Measurements from ENCODE around the gene SNRPE.
A peak's percentile ranks its signal among the peaks of the same experiment; 100 is the strongest.
"Not testable (repeated sequence)": the region's sequence is repeated elsewhere in the genome, so short reads cannot be mapped to it uniquely, and the experiment has no call there.

SNRPE gene

DNA sequence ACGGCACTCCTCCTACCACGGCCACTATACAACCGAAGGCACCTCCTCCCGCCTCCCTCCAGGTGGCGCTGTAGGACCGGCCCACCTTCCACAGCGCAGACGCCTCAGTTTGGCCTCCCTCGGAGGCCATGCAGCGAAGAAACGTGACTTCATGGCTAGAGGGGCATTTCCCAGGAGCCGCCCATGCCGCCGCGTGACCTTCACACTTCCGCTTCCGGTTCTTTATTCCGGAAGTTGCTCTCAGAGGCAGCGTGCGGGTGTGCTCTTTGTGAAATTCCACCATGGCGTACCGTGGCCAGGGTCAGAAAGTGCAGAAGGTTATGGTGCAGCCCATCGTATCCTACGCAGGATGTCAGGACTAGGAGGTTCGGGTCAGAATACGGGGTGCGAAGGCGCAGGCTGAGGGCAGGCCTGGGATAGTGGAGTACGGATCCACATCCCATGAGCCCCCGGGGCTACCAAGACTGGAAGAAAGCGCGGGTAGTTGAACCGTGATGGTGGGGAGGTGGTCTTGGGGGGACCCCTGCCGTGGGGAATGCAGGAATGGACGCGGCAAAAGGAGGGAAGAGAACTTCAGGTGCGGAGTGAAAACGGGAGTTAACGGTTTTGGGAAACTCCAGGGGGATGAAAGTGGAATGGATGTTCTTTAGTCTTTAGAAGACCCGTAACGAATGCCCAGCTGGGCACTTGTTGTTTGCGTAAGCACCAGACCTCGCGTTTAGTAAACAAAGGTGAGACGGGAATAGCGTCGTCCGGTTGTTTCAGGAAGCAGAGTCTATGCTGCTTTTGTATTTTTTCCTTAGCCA, at the start of gene SNRPE:
Gene SNRPE (plus strand): TSS at position 221 of the 806 bp plus-strand sequence. CDS start 61 bp downstream, at position 282.
- peak; percentile 94 to 97 for DNase-seq

DNA sequence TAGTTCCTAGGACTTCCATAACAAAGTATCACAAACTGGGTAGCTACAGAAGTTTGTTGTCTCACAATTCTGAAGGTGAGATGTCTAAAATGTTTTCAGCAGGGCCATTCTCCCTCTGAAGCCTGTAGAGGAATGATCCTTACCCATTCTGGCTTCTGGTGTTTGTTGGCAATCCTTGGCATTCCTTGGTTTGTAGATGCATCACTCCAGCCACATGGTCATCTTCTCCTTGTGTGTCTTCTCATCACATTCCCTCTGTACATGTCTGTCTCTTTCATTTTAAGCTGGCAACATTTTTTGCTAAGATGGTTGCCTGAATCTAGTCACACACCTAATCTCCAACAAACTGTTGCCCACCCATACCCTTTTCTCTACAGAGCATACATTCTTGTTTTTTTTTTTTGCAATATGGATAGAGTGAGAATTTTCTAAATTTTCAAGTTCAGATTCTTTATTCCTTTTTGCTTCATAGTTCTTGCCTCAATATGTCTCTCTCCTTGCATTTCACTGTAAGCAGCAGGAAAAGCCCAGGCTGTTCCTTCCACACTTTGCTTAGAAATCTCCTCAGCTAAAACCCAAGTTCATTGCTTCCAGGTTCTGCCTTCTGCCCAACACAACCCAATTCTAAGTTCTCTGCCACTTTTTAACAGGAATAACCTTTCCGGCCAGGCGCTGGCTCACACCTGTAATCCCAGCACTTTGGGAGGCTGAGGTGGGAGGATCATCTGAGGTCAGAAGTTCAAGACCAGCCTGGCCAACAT, 47.6 kb upstream of the SNRPE start:
- DNase-seq: no peak

DNA sequence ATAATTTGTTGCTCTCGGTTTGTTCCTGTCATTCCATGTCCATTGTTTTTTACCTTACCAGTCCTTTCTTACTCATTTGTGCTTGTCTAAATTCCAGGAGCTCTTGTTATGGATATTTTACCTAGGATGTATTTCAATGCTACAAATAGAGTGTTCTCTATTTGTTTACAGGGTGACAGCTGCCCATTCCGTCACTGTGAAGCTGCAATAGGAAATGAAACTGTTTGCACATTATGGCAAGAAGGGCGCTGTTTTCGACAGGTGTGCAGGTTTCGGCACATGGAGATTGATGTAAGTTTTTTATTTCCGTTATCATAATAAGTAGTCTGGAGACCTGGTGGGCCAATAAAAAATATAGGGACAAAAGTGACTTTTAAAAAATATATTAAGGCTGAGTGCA, 43.0 kb upstream of the SNRPE start:
- DNase-seq: no peak

DNA sequence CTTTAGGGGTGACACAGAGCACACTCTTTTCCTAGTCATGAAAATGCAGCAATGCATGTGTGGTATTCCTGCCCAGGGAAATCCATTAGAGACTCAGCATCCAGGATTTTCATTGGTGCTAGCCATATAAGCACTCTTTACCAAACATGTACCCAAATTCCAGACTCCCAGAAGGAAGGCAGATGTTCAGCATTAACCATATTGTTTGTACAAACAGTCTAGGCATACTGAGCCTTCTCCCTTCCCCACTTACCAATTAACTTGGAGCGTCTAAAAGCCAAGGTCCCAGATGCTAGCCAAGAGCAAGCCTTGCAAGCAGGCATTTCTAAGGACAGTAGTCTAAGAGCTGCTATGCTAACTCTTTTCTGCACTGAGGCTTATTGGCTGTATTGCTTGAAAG, 38.1 kb upstream of the SNRPE start:
- peak in 1 of 2 experiments; percentile 13 for DNase-seq

DNA sequence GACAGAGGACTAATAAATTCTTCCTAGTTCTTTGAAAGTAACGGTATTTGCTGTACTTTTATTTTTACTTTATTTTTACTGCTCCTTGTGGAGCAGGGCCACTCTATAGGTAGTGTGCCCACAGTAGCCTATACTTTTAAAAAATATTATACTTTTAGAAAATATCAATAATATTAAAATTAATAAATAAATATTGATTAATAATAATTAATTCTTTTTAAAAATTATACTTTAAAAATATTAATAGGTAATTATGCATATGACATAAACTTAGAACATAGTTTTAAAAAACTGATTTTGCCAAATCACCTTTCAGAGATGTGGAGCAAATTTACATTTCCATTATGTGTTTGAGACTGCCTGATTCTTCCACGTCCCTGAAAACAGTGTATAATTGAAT, 35.2 kb upstream of the SNRPE start:
- DNase-seq: no peak

DNA sequence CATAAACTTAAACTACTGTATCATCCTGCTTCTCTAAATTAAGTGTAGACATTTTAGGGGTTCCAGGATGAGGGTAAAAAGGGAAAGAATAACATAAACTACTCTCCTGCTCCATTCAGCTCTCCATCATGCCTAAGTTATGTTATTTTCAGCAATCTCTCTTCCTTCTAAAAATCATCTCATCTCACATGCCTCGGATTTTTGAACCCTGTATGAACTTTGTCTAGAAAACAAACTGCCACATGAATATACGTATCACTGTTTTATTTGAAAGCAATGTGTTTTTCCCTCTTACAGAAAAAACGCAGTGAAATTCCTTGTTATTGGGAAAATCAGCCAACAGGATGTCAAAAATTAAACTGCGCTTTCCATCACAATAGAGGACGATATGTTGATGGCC, 33.4 kb upstream of the SNRPE start:
- no peak for DNase-seq

DNA sequence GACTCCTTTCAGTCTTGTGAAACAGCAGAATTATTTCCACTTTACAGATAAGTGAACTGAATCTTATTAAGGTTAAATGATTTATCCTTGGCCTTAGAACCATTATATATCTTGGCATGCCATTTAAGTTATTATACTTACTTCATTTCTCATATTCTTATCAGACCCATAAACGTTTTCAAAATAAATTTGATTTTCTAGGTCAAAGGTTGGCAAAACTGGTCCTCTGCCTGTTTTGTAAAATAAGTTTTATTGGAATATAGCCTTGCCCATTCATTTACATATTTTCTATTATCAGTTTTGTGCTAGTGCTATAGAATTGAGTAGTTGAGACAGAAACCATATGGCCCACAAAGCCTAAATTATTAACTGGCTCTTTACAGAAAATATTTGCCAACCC, 32.9 kb upstream of the SNRPE start:
- no peak for DNase-seq

DNA sequence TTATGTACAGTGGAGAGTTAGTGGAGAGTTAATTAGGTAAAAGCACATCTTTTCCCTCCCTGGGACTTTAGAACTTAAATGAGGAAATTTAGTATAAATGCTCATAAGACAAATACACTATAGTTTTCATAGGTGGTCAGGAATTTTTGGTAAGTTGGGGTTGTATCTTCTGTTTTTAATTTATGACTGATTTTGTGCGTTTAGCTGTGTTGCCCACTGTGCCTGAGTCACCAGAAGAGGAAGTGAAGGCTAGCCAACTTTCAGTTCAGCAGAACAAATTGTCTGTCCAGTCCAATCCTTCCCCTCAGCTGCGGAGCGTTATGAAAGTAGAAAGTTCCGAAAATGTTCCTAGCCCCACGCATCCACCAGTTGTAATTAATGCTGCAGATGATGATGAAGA, 32.2 kb upstream of the SNRPE start:
- DNase-seq: not testable (repeated sequence)

DNA sequence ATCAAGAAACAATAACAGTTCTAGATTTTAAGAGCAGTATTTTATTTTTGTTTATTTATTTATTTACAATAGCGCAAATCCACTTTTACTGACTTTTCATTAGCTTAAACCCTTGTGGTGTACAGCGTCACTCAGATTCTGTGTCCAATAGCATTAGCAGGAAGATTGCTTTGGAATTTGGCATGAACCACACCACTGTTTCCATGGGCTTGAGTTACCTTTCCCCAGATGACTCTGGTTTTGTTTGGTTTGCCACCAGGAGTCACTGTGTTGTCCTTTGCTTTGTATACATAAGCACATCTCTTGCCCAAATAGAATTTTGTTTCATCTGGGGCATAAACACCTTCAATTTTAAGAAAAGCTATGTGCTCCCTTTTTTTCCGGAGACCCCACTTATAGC, 25.9 kb upstream of the SNRPE start:
- no peak for DNase-seq

DNA sequence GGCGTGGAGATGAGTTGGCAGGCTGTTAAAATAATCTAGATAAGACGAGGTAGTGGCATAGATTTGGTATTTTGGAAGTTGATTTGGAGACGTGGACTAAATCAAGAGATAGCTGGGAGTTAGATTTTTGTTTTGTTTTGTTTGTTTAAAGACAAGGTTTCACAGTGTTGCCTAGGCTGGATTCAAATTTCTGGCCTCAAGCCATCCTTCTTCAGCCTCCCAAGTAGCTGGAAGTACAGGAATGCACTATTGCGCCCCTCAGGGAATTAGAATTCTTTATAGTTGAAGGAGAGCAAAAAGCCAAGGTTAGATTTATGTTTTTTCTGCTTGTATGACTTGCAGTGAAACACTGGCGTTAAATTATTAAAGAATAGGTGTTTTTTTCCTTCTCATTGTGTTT, 22.3 kb upstream of the SNRPE start:
- DNase-seq: no peak

DNA sequence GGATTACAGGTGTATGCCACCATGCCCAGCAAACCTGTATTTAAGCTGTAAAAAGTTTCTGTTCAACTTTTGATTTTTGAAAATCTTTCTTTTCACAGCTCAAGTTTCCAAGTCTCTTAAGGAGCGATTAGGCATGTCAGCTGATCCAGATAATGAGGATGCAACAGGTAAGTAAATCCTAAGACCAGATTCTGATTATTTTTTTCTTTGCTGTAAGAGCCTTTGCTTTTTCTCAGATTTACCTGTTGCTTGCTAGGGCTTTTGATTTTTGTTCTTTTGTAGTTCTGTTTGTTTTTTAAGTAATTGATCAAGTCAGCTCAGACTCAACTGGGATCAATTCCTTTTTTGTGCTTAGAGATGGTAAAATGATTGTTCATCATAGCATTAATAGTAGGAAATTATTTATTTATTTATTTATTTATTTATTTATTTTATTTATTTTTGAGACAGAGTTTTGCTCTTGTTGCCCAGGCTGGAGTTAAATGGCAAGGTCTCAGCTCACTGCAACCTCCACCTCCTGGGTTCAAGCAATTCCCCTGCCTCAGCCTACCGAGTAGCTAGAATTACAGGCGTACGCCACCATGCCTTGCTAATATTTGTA, 21.1 kb upstream of the SNRPE start:
- no peak for DNase-seq

DNA sequence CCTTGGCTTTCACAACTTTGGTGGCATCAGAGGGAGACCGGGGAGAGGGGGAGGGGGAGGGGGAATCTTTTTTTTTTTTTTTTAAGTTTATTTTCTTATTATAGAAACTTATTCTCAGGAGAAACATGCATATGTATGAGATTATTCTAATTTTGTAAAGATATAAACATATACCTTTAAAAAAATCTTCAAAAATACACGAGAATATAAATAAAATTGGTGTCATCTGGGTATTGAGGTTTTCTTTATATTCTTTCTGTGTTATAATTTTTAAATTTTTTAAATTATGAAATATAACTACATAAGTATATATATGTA, 18.9 kb upstream of the SNRPE start:
- no peak for DNase-seq

DNA sequence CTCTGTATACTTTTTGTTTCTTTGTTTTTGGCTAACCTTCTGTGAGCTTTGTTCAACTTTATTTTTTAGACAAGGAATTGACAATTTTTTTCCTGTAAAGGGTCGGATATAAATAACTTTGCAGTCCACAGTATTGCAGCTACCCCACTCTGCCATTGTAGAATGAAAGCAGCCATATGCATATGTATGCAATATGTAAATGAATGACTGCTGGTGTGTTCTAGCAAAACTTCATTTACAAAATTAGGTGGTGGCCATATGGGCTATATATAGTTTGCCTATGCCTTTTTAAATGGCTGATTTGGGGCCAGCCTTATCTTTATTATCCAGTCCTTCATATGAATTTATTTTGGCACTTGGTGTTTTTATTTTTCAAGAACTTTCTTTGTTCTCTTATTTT, 18.0 kb upstream of the SNRPE start:
- no peak for DNase-seq

DNA sequence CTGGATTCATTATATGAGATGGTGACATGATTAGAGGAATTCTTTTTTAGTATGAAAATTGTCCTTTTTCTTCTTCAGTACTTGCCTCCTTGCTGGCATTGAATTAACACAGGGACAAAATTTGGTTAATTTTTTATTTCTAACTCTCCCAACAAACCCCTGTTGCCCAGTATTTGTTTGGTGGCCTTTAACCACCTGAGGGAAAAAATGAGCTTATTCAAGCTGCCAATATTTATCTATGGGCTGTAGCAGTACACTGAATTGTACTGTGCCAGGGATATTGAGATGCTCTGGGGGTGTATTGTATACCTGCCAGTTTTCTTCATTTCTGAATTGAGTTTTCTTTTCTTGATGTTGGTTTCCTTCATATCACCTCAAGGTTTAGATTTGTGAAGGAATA, 8.3 kb upstream of the SNRPE start:
- DNase-seq: not testable (repeated sequence)

DNA sequence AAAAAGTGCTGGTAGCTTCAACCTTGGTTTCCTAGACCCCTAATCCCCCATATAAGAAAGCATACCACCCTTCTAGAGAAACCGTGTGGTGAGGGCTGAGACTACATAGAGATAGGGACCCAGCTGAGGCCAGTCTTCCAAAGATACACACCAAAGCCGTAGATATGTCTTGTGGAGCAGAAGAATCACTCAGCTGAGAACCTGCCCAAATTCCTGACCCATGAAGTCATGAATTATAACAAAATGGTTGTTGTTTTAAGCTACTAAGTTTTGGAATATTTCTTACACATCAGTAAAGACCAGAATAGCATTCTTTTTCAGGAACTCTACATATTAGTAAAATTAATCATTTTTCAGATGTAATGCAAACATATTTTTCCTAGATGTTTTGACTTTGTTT, 3.3 kb upstream of the SNRPE start:
- no peak for DNase-seq

DNA sequence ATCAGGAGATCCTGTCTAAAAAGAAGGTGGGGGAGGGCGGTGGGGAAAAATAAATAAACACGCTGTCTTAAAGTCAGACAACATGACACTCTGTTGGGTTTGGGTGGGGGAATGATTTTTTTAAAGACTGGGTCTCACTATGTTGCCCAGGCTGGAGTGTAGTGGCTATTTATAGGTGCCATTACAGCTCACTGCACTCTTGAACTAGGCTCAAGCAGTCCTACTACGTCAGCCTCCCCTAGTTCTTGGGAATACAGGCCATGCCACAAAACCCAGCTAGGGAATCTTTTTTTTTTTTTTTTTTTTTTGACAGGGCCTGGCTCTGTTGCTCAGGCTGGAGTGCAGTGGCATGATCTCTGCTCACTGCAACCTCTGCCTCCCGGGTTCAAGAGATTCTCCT, 2.4 kb upstream of the SNRPE start:
- DNase-seq: no peak

DNA sequence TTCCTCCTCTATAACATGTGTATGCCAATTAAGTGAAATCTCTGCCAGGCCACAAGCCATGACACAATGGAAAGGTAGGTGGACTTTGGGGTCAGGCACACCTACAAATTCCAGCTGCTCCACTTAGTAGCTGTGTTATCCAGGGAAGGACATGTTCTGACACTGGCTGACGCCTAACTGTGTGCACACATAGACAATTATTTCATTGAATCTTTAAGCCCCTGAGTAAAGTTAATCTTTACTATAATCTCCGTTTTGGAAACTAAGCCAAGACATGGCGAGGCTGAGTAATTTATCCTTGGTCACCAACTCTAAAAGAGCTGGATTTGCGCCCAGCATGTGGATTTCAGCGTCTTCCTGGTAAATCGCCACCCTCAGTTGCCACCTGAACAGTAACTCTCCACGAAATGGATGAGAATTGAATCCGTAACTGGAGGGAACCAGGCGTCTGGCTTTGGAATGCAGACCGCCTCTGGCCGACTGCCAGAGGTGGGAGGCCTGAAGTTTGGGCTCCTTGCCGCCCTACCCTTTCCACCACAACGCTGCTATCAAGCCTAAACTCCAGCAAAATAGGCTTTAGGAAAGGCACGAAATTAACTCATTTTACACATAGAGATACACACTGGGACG, 888 bp upstream of the SNRPE start:
- peak in 1 of 2 experiments; percentile 11 for DNase-seq

DNA sequence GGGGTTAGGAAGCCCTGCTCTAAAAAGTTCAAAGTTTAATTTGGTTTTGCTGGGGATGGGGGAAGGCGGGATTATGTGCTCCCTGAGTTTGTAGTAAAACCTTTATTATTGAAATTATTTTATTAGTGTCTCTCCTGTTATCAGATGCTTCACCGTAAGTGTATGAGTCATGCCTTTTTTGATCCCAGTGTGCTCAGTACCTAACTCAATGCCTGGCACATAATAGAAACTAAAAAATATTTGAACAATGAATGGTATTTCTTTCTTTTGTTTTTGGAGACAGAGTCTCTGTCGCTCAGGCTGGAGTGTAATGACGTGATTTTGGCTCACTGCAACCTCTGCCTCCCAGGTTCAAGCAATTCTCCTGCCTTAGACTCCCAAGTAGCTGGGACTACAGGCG, 6.4 kb downstream of the SNRPE start:
- DNase-seq: no peak

DNA sequence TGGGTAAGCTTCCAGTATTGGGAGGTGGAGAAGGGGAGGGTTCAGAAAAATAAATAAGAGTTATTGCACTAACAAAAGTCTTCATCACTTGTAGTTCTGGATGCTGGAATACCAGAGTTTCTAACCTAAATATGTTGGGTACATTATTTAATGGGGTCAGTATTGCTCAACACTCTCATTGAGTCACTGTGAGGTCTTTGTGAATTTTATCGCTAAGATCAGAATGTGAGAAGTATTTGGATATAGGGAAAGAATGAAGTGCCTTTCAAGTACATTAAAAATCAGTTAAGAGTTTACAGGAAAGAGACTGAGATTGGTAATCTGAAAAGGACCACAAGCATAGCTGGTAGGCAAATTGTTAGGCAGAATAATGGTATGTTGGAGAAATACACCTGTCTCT, 8.8 kb downstream of the SNRPE start:
- DNase-seq: no peak

DNA sequence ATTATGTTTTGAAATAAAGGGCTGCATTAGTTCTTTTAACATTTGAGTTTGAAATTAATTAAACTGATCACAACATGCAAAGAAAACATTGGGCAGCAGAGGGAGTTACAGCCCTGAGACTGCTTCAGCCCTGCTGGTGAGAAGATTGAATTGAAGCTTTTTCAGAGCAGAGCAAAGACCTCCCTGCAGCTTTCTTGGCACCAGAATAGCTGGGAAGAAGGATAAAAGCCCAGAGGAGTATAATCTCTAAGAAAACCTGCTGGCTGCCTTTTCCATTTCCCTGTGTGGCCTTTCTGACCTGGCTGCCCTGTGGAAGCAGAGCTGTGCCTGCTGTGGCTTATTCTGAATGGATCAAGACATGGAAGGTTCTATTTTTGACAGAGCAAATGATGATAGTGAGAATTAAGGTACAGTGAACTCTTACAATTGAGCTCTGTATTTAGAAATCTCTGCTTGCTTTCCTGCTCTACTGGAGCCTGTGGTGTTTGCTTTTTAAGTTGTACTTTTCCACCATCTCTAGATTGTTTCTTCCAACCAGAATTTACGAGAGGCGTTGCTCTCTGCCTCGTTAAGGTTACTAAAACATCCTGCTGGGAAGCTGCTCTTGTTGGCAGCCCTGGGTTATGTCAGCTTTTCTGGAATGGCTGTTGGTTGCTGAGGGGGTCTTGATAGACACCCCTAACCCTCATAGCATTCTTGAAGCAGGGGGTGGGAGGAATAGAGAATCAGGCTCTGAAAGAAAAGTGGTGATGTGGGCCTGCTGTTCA, 9.9 kb downstream of the SNRPE start:
- DNase-seq: peak; percentile 29 to 57

DNA sequence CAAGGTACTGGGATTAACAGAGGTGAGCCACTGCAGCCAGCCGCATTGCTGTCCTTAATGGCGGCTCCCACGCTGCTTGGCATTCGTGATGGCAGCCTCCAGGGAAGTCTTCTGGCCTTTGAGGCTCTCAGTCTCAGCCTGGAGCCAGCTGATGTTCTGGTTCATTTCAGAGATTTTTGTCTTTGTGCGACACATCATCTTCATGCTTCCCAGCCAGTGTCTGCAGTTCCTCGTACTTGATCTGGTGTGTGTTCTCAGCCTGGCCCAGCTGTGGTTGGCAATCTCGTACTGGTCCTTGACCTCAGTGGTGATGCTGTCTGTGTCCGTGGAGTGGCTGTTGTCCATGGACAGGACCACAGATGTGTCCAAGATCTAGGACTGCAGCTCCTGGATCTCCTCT, 11.7 kb downstream of the SNRPE start:
- DNase-seq: no peak

DNA sequence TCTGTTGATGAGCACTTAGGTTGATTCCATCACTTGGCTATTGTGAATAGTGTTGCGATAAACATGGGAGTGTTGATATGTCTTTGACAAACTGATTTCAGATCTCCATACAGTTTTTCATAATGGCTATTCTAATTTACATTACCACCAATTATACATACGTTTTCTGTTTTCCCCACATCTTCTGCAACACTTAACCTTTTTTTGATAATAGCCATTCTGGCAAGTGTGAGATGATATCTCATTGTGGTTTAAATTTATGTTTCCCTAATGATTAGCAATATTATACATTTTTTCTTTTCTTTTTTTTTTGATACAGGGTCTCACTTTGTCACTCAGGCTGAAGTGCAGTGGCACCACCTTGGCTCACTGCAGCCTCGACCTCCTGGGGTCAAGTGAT, 17.0 kb downstream of the SNRPE start:
- DNase-seq: no peak

DNA sequence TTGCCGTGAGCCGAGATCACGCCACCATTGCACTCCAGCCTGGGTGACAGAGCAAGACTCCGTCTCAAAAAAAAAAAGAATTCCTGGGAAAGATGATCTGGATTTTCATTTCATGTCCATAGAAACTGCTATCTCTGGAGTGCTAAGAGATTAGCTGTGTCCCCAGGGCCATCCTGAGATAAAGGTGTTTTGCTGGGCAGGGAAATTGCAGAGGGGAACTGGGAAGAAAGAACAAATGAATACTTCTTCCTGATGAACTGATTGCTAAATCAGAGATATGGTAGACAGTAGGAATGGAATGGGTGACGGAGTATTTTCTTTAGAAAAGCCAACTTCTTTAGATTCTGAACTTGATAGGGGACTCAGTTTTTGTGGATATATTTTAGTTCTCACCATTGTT, 19.2 kb downstream of the SNRPE start:
- no peak for DNase-seq

Measured in NCI-H524 (cell line).